Measurements from ENCODE around the gene CBFA2T3.

GRCh38 chr16:88904676-88905365, 72.2 kb downstream of the CBFA2T3 start:
- TF ChIP-seq POLR2AphosphoS5 (IDR thresholded peaks at IDR 0.05; ENCODE audit: low read depth, low read length) (no peak), TAF1 (IDR thresholded peaks at IDR 0.05; ENCODE audit: borderline replicate concordance, insufficient read depth, low read length) (no peak), SIN3A (IDR thresholded peaks at IDR 0.05; ENCODE audit: borderline replicate concordance, insufficient read depth, low read length) (no peak)
- TF ChIP-seq, protein P1, sequence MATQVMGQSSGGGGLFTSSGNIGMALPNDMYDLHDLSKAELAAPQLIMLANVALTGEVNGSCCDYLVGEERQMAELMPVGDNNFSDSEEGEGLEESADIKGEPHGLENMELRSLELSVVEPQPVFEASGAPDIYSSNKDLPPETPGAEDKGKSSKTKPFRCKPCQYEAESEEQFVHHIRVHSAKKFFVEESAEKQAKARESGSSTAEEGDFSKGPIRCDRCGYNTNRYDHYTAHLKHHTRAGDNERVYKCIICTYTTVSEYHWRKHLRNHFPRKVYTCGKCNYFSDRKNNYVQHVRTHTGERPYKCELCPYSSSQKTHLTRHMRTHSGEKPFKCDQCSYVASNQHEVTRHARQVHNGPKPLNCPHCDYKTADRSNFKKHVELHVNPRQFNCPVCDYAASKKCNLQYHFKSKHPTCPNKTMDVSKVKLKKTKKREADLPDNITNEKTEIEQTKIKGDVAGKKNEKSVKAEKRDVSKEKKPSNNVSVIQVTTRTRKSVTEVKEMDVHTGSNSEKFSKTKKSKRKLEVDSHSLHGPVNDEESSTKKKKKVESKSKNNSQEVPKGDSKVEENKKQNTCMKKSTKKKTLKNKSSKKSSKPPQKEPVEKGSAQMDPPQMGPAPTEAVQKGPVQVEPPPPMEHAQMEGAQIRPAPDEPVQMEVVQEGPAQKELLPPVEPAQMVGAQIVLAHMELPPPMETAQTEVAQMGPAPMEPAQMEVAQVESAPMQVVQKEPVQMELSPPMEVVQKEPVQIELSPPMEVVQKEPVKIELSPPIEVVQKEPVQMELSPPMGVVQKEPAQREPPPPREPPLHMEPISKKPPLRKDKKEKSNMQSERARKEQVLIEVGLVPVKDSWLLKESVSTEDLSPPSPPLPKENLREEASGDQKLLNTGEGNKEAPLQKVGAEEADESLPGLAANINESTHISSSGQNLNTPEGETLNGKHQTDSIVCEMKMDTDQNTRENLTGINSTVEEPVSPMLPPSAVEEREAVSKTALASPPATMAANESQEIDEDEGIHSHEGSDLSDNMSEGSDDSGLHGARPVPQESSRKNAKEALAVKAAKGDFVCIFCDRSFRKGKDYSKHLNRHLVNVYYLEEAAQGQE (IDR thresholded peaks at IDR 0.05; ENCODE audit: insufficient read depth in 1 of 2, low read depth in 2 of 2, low read length in 2 of 2) = no peak
